GM11168 (cell line): ENCODE measurements around the gene GSG1L.
"Not testable (repeated sequence)": the region's sequence is repeated elsewhere in the genome, so short reads cannot be mapped to it uniquely, and the experiment has no call there.

Experiments used
- in situ Hi-C: fragments of 300-500 bp; cut with MboI; formaldehyde crosslinking; loops from one replicate; pipeline ENCODE4 v1.12.0; 2022; ENCODE audit warnings: low sequenced_read_pairs; ENCODE audit not compliant: unreplicated experiment

The GSG1L gene

DNA sequence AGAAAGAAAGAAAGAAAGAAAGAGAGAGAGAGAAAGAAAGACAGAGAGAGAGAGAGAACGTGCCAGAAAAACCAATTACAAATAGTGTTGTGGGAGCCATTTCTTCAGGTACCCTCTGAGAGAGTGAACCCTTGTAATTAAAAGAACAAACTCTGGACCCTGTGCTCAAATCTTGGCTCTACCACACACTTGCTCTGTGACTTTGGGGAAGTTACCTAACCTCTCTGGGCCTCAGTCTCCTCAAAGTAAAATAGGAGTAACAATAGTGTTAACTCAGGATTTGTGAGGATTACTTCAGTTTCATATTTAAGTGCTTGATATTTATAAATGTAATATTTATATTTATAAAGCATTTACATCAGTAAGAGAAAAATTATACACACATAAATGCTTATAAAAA, 139.8 kb downstream of the GSG1L start:
- in situ Hi-C loops = no loop called here

DNA sequence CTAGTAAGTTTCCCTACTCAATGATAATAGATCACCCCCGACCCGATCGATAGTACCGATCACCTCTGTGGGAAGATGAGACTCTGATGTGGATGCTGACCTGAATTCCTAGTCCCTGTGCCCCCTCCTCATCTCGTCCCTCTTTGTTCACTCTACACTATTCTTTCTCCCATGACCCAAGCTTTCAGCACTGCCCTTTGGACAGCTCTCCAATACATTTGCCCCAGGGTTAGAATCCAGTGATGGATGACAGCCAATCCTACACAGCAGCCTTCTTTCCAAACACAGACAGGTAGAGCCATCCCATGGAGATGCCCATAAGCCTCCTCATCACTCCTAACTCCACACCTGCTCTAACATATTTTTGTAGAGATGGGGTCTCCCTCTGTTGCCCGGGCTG, 141.1 kb downstream of the GSG1L start:
- in situ Hi-C loops = no loop called here

DNA sequence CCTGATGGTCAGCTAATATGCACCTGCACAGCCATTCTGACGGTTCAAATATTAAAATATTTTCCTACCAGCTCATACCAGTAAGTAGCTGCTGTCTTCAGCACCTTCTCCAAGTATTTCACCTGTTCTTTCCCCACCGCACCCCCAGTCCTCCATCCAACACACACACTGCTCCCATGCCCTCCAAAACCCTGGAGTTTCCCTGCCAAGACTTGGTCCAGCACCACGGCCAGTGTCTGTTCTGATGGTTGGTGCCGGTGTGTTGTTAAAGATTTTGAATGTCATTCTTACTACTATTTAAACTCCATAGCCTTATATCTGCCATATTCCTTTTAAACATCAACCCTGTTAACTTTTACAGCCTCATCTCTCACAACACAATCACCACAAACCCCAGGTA, 142.4 kb downstream of the GSG1L start:
- in situ Hi-C loops = no loop called here

DNA sequence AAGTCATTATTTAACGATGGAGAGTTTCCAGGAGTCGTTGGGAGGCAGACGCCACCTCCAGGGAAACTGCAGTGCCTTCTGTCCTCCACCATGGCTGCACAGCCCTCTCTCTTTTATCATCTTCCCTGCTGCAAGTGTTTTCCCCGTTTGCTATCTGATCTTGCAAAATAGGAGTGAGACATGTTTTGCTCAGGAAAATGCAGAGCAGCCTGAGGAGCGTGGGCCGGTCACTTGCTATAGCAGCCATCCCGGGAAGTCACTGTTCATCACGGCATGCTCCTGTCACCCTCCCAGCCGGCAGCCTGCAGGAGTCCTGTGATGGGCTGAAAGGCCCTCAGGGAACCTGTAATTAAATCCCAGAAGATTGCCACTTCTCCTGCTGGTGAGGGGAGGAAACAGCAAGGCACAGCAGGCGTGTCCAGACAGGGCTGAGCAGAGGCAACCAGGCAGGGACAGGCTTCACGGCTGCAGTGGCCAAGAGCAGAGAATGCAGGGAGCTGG, 143.1 kb downstream of the GSG1L start:
- in situ Hi-C loops = no loop called here

DNA sequence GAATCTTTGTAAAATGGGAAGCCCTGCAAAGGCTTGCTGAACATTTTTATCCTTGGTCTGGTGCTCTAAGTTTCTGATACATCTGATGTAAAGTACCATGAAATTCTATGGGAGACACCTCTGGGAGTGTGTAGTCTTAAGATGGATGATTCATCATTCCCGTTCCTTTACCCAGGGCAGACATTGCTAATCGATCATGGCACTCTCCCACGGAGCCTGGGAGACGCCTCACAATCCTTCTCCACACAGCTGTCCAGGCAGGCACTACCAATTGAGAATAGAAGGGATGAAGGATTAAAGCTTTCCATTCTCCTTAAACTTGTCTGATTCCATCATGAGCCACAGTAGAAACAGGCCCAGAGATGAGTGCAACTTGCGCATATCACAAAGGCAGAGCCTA, 144.8 kb downstream of the GSG1L start:
- in situ Hi-C loops = no loop called here

DNA sequence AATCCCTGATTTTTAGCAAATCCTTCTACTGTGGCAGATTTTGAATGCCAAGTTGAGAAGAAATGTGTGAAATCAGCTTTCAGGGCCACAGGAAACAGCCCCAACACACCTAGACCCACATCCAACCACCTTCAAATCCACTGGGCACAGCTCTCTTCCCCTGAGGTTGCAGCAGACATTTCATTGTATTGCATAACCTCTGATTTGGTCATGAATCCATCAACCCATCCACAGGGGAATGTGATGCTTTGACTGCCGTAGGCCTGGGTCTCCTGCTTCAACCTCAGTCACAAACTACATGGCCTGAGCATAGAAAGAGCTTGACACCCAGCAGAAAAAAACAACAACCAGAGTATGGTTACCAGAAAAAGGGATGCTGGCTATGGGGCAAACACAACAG, 145.6 kb downstream of the GSG1L start:
- in situ Hi-C loops = no loop called here

DNA sequence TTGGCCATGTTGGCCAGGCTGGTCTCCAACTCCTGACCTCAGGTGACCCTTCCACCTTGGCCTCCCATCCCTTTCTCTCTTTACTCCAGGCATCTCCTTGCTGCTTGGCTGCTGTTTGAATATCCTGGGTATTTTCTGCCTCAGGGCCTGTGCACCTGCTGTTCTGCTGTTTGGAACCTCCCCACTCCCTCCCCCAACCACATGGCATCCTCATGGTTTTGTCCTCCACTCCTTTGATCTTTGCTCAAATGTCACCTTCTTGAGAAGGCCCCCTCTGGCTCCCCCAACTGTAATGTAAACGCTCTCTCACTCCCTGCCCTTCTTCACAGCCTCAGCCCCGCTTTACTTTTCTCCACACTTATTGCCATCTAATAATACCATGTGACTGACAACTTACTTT, 152.0 kb downstream of the GSG1L start:
- in situ Hi-C loops = no loop called here

DNA sequence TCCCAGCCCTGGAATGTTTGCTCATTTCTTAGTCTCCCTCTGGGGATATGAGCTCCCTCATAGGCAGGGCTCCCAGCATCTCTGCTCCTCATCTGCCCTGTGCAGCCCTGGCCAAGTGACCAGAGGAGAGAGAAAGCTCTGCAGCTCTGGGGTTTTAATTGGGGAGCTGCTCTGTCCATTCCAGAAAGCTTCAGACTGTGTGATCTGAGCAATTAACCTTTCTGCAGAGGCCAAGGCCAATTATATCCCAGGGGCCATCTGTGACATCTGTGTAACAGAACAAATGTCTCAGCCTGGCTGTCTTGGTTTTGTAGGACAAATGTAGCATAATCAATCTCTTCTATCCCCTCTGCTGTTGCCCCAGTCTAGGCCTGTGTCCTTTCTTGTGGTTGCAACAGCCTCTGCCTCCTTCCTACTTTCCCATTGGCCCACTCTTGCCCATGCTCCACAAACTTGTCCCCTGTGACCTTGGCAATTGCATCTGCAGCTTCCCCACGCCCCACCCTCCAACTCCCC, 156.0 kb downstream of the GSG1L start:
- in situ Hi-C loops = no loop called here

DNA sequence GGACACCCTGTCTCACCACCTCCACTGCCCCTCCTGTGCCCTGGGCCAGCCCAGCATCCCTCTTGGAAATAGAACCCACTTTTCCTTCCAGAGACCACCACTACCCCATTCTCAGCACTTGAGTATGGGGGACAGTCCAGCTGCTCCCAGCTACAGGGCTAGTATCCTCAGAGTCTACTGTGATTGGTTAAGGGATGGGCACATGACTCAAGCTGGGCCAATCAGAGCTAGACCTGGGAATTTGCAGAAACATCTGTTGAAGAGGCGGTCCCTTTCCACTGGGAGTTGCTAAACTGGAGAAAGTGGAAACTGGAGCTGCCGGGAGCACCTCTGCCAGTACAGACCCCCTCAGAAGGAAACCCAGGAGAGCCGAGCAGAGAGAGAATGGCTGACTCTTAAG, 156.6 kb downstream of the GSG1L start:
- in situ Hi-C loops = no loop called here

DNA sequence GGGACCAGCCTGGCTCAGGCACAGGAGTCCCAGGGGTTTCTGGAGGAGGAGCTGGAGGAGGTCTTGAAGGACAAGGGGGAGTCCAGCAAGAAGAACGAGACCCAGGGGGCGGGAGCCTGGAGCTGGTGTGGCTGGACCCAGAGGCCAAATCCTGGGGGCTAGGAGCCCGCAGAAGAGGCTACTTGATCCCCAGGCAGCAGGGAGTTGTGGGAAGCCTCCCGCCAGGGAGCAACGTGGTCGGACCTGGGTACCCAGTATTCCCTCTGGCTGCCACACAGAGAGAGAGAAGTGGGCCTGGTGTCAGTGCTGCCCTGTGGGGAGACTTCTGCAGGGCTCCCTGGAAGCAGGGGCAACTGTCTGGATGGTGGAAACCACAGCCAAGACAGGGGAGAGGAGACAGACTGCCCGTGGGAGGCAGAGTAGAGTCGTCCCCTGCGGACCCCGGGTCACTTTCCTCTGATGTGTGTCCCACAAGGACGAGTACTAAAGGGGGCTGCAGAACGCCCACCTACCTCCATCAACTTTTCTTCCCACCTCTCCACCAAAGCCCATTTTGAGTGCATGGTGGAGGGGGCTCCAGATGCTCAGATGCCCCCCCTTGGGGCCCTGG, 160.4 kb downstream of the GSG1L start:
- in situ Hi-C loops = no loop called here

DNA sequence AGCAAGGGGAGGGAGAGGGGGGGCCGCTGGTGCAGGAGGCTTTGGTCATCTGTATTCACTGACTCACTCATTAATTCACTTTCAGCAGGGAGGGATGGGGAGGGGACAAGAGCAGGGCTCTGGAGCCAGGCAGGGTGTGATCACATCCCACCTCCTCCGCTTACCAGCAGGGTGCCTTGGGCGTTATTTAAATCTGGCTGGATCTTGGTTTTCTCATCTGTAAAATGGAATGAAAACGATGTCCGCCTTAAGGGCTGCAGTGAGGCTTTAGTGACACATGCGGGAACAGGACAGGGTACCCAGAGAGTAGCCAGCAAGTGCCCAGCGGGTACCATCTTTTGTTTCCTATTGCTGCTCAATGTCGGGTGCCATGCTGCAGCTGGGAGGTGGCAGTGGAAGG, 161.0 kb downstream of the GSG1L start:
- in situ Hi-C loops = no loop called here

DNA sequence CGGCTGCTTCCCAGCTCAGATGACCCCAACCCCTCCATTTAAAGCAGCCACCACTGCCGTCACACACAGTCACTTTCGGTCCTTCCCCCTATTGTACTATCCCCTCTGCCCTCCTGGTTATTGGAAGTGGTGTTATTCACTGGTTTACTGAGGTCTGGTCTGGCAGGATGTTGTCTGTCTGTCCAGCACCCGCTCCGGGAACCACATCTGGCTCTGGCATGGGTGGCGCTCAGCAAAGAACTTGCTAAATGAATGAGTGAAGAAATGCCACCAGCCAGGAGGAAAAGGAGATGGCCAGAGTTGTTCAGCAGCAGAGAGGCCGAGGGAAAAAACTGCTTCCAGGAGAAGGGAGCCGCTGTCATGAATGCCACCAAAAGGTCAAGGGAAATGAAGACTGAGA, 161.6 kb downstream of the GSG1L start:
- in situ Hi-C loops = no loop called here

DNA sequence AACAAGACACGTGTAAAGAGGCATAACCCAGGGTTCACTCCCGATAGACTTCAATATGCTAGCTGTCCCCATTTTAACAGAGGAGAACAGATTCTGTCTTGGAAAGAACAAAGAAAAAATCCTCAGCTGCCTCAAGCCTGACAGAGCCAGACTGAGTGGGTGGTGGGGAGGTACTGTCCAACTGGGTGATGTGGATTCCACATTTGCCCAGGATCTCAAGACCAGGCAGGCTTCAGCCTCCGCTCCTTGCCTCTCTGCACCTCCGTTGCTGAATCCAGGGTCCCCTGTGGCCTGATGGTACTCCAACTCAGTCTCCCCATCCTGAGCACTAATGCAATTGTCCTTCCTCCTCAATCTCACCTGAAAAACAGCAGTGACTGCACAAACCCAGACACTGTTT, 163.8 kb downstream of the GSG1L start:
- in situ Hi-C loops = no loop called here

DNA sequence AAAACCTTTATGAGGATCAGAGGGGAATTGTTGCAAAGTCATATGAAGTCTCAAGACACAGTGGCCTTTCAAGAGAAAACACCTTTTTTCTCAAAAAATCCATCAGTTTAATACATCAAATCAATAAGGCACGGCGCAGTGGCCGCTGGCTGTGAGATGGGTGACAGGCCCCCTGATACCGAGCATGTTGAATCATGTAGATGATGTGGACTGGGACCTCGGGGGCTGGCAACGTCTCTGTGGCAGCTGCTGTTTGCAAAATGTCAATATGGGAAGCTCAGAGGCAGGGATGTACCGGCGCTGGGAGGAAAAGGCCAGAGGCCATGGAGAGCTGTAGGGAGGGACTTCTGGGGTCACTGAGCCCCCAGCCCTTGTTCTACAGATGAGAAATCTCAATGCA, 169.1 kb downstream of the GSG1L start:
- in situ Hi-C loops = no loop called here

DNA sequence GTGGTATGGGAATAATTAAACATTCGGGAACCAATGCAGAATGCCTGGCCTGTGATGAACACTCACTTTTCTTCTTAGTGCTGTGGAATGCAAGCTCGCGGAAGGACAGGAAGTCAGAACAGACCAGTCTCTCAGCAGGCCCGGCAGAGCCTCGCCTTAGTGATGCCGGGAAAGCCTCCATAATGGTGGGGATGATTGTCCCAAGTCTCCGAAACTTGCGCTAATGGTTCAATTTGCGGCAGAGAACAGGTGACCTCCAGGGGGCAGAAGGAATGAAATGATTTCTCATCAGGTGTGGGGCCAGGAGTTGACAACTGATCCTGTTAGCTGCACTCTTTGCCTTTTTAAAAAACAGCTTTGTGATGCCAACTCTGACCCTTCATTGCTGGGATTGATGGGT, 170.6 kb downstream of the GSG1L start:
- in situ Hi-C loops = no loop called here

DNA sequence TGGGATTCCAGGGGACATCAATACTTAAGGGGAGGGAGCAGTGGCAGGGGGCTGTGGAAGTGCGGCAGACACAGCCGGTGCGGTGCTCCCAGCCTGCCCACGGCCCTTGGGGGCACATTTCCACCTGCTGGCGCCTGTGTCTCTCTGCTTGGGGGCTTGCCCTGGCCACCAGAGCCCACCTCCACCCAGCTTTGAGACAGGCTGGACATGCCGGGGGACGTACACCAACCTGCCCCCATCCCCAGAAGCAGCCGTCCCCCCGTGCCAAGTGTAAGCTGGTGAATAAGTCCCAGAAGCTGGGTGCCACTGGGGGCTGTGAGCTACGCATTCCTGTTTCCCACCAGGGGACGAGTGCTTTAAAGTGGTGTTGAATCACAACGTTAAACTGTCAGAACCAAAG, 172.6 kb downstream of the GSG1L start:
- in situ Hi-C loops = no loop called here

DNA sequence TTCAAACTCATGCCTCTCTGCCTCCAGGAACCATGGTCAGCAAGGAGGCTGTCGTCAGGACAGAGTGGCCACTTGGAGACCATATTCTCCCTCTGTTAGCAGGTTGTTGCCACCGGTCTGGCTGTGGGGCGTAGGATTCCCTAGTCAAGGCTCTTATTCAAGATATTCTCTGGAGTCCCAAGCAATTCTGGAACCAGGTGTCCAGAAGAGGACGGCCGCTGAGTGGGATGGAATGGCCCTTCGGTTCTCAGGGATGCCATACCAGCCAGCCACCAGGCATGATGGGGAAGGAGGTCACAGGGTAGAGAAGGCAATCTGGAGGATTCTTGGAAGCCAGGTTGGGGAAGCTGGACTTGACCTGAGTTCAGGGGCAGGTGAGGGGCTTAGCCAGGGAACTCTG, 173.5 kb downstream of the GSG1L start:
- in situ Hi-C loops = no loop called here

DNA sequence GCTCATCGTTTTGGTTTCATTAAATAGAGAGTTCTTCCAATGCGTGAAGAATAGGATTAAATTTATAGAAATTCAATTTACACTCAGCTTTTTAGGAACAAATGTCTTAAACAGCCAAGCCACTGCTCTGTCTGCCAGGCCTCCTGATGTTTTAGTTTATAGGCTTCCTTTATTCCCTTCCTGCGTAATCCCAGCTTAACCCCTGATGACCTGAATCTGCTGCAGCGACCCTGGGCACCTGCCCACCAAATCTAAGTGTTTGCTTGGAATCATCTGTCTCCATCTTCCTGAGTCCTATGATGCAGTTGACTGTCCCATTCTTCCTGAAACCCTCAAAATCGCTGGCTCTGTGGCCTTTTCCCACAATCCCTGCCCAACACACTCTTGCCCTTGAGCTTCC, 179.9 kb downstream of the GSG1L start:
- in situ Hi-C loops = no loop called here

DNA sequence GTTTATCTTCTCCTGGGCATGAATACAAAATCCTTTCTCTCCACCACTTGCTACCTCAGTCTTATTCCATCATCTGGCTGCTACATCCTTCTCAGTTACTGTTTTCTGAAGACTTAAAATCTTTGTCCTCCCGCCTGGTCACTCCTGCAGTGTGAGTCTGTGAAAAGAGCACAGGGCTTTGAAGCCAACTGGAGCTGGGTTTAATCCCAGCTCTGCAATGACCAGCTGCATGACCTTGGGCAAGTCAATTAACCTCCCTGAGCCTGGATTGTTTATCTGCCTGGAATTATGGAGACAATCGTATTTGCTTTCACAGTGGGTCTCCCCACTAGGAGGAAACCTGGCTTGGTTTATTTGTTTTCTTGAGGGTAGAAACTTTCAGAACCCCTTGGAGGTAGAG, 183.2 kb downstream of the GSG1L start:
- in situ Hi-C loops = no loop called here

DNA sequence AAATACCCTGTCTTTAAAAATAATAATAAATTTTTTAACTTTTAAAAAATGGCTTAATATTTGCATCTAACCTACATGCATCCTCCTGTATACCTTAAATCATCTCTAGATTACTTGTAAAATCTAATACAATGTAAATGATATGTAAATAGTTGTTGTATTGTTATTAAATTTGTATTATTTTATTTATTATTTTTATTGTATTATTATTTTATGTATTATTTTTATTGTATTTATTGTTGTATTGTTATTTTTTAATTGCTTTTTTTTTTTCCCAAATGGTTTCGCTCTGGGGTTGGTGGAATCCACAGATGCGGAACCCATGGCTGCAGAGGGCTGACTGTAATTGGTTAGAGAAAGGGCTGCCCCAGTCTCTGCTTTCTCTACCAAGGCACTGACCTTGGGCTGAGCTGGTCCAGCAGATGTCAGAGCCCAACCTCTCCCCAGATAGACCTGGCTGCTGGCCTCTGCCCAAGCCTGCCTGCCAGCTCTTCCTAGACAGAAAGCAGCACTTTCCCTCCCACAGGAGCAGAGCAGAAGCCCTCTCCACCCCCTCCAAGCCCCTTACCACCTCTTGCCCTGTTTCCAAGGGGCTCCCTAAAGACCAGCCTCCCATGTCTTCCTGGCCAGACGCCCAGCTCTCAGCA, 183.8 kb downstream of the GSG1L start:
- in situ Hi-C loops = no loop called here

DNA sequence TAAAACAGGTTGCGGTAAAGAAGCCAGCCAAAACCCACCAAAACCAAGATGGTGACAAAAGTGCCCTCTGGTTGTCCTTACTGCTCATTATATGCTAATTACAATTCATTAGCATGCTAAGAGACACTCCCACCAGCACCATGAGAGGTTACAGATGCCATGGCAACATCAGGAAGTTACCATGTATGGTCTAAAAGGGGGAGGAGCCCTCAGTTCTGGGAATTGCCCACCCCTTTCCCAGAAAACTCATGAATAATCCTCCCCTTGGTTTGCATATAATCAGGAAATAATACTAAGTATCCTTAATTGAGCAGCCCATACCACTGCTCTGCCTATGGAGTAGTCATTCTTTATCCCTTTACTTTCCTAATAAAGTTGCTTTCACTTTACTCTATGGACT, 190.9 kb downstream of the GSG1L start:
- in situ Hi-C loops = not testable (repeated sequence)
